ENCODE data around the gene ZHX3.

ZHX3 gene

GRCh38 chr20:41349943-41350342 lies 32.4 kb upstream of the ZHX3 start:
- TF ChIP-seq CTCF (IDR thresholded peaks at IDR 0.05; ENCODE audit: control extremely low read depth, extremely low read depth, low read depth, missing control alignments) = no peak
- DNase-seq (ENCODE audit: extremely low spot score) = no peak
- ChIA-PET POLR2A (no interaction called here), CTCF (interaction anchor here (0.9 to 2.0 kb wide), 5 partner anchors 9 to 377 kb away, joined by 3 to 9 read pairs (median 3); partner anchors contain the start of gene LPIN3)

GRCh38 chr20:41349266-41349665 lies 31.7 kb upstream of the ZHX3 start:
- ChIA-PET CTCF (no interaction called here), POLR2A (no interaction called here)
- DNase-seq (ENCODE audit: extremely low spot score) = no peak
- no peak for TF ChIP-seq CTCF (IDR thresholded peaks at IDR 0.05; ENCODE audit: control extremely low read depth, extremely low read depth, low read depth, missing control alignments)

- no peak for TF ChIP-seq CTCF (IDR thresholded peaks at IDR 0.05; ENCODE audit: control extremely low read depth, extremely low read depth, low read depth, missing control alignments)
- POLR2A ChIA-PET = no interaction called here
- no peak for DNase-seq (ENCODE audit: extremely low spot score)
- CTCF ChIA-PET = interaction anchor here (1.4 to 1.6 kb wide), 2 partner anchors 9 to 380 kb away, joined by 3 to 5 read pairs; no protein-coding TSS in a partner anchor
These were observed 31.1 kb upstream of the ZHX3 start for GRCh38 chr20:41348430-41349172.

GRCh38 chr20:41347523-41348429 lies 30.2 kb upstream of the ZHX3 start:
- ChIA-PET CTCF (interaction anchor here (1.4 to 1.7 kb wide), 3 partner anchors 8 to 379 kb away, joined by 3 to 5 read pairs (median 5); no protein-coding TSS in a partner anchor), POLR2A (no interaction called here)
- no peak for DNase-seq (ENCODE audit: extremely low spot score)
- no peak for TF ChIP-seq CTCF (IDR thresholded peaks at IDR 0.05; ENCODE audit: control extremely low read depth, extremely low read depth, low read depth, missing control alignments)

- no peak for DNase-seq (ENCODE audit: extremely low spot score)
- ChIA-PET POLR2A (no interaction called here), CTCF (interaction anchor here (1.0 to 1.3 kb wide), 2 partner anchors 34 to 165 kb away, joined by 3 read pairs; no protein-coding TSS in a partner anchor)
- TF ChIP-seq CTCF (IDR thresholded peaks at IDR 0.05; ENCODE audit: control extremely low read depth, extremely low read depth, low read depth, missing control alignments) = no peak
These were observed 28.2 kb upstream of the ZHX3 start for GRCh38 chr20:41345729-41346067.

- DNase-seq (ENCODE audit: extremely low spot score) = no peak
- ChIA-PET POLR2A (no interaction called here), CTCF (interaction anchor here (1.0 to 1.3 kb wide), 6 partner anchors 34 to 377 kb away, joined by 3 to 5 read pairs (median 3); no protein-coding TSS in a partner anchor)
- TF ChIP-seq CTCF (IDR thresholded peaks at IDR 0.05; ENCODE audit: control extremely low read depth, extremely low read depth, low read depth, missing control alignments) = no peak
These were observed 27.6 kb upstream of the ZHX3 start for GRCh38 chr20:41344938-41345728.

Data from GM10248 (cell line).